Renal pelvis (tissue), 4 donors: ENCODE data around the gene PFDN2. TPM values are rescaled to one million over a fixed set of nuclear protein-coding genes. Genes with fewer than 3 reads are reported as not detected.
"Not testable (repeated sequence)": the region's sequence is repeated elsewhere in the genome, so short reads cannot be mapped to it uniquely, and the experiment has no call there.

Source experiments
- DNase-seq: peaks from one replicate; pipeline ENCODE4 v3.0.0-alpha.2; 2013
- polyA plus RNA-seq, 3 donors: library from polyadenylated mRNA; unstranded; fragments of 120-200 nt; gene quantifications; one replicate each; pipeline ENCODE4 v1.2.1, GENCODE V29; 2013; ENCODE audit not compliant: insufficient read length in 3 of 3

PFDN2 gene
- polyA plus RNA-seq, 3 donors, result 68.8 to 96.1 (median 69.5) TPM

DNA sequence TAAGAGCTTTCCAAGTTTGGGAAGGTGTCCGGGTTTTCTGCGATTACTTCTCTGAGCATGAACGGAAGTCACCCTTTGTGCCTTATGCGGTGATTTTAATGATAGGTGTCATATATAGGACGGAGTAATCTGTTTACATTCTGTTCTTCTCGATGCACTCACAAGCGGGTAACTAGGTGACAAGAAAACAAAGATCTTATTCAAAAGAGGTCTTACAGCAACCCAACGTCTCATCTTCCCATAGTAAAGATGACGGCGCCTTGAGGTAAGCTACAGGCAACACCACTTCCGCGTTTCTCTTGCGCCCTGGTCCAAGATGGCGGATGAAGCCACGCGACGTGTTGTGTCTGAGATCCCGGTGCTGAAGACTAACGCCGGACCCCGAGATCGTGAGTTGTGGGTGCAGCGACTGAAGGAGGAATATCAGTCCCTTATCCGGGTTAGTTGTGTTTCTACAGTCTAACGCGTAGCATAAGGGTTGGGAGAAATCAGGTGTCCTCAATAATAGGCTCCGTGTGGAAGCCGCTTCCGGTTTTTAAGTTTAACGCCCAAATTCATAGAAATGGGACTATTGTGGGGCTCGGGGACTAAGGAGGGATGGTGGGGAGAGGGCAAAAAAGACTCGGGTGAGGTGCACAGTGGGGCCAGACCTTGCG lies 36.0 kb upstream of the PFDN2 start, which contains the start of gene UFC1:
Gene UFC1, plus strand, starts transcription at position 297 of the 656 bp plus-strand sequence. Its CDS starts 20 bp downstream, at position 317.
- peak; percentile 90 for DNase-seq

DNA sequence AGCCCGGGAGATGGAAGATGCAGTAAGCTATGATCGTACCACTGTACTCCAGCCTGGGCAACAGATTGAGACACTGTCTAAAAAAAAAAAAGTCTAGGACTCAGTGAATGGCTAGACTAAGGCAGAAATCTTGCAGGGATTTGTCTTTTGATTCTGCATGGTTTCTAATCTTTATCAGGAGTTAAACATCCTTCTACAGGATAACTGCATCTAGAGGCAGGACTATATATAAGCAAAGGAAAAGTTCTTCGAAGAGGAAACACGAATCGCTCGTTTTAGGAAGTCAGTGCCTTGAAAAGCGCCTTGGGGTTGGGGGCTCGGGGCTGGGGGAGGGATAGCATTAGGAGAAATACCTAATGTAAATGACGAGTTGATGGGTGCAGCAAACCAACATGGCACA lies 35.3 kb upstream of the PFDN2 start:
- DNase-seq, result no peak

DNA sequence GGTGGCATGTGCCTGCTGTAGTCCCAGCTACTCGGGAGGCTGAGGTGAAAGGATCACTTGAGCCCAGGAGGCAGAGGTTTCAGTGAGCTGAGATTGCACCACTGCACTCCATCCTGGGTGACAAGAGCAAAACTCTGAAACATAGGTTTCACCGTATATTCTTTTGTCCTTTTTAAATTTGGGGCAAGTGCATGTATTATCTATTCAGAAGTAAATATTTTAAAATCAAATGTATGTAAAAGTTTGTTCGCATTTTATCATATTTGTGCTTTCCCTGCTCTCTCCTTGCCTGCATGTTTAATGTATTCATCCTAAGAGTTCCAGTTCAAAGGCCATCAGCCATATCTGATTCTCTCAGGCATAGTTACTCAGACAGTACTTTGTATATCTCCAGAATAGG lies 28.0 kb upstream of the PFDN2 start:
- DNase-seq, result no peak

DNA sequence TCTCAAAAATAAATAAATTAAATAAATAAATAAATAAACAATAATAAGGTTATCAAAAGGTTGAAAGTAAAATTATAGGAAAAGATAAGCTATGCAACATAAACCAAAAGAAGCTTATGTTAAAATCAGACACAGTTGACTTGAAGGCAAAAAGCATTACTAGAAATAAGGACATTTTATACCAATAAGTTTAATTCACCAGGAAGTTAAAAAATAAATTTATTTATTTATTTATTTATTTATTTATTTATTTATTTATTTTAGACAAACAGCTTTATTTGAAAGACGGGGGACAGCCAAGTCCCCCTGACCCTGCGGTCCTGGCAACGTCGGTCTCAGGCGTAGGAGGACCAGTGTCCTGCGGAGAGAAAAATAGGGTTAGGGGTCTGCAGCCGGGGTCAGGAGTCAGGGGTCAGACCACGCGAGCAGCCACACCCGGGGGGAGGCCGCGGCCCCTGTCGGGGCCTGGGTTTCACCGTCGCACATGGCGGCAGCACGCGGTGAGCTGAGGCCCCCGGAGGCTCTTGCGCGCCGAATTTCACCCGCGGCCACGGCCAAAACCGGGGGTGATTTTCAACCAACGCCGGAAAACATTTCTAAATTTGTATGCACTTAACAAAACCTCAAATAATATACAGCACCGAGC lies 23.0 kb upstream of the PFDN2 start:
- DNase-seq, result no peak

DNA sequence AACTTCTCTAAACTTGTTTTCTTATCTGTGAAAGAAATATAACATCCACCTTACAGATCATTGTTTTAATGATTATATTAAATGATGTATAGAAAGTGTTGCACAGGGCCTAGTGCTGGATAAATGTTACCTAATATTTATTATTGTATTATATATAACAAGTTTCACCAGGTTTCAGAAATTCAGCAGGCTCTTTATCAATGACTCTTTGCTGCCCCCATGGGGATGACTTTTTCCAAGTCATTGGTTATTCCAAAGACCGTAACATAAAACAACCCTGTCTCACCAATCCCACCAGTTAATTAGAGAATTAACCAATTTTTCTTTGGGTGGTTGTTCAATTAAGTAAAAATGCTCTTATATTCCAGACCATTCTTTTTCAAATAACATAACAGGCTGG lies 21.9 kb upstream of the PFDN2 start:
- peak; percentile 44 for DNase-seq

DNA sequence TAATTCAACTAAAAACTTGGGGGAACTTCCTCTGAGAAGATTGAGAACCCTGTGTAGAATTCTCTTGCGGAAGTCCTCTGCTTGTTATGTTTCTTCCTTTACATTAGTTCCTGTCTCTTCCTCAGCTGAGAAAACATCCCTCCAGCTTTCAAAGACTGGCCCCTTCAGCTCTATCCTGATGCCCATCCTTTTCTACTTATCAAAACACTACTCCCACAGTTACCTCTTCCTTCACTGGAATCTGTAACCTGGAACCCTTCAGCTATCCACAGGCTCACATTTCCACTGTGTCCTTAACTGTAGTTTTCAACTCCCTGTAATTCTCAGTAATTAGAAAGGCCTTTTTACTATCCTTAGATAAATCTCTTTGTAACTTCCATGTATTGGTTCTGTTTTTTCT lies 20.6 kb upstream of the PFDN2 start:
- peak; percentile 45 for DNase-seq

GRCh38 chr1:161137881-161138280 lies 20.0 kb upstream of the PFDN2 start:
- DNase-seq, result no peak

DNA sequence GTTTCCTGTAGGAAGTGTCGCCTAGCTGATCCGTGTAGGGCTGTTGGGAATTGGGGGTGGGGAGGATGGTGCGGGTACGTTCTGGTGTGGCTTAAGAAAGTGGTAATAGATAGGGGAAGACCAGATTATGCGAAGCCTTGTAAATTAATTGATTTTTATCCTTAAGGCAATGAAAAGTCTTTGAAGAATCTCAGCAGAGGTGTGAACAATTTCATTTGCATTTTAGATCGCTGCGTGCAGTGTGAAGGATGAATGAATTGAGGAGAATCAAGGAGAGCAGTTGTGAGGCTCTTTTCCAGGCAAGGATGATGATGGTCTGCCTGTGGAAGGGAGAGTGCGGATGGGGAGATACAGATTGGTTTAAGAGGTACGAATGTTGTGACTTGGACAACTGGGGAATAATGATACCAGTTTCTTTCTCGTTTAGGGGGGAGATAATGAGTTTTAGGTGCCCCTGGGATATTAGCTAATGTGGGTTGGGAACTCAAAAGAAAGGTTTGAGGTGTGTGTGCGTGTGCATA lies 15.4 kb upstream of the PFDN2 start:
- DNase-seq, result no peak

DNA sequence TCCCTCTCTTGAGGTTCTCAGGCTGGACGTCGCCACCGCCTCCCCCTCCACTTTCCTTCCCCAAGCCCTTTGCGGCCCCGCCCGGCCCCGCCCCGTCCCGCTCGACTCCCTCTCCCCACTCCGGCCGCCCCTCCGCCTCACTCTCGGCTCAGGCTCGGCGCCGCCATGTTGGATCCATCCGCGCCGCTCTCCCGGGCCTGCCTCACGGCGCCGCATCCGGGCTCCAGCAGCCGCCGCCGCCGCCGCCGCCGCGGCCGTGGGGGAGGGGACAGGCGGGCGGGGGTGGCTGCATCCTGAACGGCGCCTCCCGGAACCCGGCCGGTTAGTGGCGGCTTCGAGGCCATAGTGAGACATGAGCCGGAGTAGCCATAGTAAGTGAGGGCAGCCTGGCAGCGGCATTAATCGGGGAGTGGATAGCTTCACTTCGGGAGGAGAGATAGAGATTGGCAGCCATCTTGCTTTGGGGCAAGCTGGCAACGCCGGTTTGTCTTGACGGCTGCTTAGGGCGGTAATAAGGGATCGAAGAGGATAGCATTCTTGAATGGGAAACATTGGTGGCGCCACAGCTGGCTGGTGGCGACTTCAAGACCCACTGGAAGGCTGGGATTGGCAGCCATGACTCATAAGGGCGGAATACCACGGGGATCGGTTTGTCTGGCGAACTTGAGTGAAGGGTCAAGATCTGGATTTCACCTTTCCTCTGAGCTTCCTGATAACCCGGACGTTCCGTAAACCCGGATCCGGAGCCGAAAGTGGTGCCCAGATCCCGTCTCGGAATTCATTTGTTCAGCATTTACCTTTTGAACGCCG lies 14.8 kb upstream of the PFDN2 start, which contains the start of gene DEDD:
Gene DEDD, minus strand, starts transcription at position 258 of the 810 bp plus-strand sequence. CDS start 8,205 bp downstream, outside the sequence.
- peak; percentile 96 for DNase-seq

DNA sequence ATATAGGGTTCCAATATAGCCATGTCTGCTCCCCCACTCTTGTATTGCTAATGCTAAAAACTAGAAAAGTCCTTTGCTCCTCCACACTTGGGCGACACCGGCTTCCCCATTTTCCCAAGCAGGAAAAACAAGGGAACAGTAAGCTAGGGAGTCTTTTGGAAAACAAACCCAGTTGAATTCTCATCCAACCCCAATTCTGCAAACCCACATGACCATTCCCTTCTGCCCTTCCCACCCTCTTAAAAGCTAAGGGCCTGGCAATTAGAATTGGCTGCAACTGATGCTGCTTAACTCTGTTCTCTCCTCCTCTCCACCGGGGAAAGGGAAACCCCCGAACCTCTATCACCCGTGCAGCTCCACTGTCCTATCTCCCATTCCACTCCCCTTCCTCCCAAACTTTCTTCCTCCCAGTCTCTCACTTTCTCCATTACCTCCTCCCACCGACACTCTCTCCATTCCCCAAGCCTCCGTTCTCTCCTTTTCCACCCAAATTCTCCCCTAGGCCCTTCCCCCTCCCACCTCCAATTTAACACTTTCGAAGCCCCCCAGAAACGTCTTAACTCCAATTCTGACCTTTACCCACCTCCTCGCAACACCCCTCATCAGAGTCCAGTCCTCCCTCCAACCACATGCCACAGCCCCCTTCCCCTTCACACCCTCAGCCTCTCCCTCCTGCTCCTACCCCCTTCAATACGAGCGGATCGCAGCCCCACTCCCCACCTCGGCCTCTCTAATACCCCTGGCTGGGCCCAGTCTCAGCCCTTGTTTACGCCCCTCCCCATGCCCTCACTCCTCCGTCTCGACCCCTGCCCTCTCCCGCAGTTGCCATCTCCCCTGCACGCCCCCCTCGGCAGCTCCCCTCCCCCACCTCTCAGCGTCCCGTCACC lies 13.9 kb upstream of the PFDN2 start:
- peak; percentile 14 for DNase-seq

DNA sequence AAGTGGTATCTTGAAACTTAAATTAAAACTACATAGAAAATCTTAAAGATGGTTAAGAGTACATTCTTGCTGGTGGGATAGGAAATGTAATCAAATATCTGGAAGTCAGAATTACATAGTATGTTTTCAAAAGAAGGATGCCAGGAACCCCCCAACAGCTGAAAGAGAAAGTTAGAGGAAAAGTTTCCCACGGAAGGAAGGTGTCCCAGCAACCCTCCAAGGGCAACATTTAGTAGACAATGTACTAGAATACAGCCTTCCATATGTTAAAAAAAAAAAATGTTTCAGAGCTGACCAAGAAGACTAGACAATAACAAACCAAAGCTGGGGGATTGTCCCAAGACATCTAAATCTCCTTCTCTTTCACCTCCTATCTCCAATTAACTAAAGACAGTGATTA lies 12.4 kb upstream of the PFDN2 start:
- no peak for DNase-seq

- DNase-seq, result no peak
These were observed 11.0 kb upstream of the PFDN2 start for GRCh38 chr1:161128591-161129420.

DNA sequence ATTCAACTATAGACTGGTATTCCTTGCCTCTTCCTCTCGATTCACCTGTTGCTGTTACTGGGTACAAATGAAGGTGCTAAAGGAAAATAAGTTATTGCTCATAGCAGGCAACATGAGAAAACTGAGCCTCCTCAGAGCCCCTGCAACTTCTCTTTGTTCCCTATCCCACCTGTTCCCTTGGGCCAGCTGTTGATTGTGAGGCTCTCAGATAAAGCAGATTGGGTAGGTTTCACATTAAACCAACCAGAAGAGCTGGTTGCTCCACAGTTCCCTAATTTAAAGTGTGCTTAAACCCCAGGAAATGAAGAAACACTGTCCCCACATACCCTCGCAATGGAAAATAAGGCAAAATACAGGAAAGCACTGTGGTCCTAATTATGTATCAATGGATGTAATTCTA lies 9.8 kb upstream of the PFDN2 start:
- DNase-seq, result no peak

DNA sequence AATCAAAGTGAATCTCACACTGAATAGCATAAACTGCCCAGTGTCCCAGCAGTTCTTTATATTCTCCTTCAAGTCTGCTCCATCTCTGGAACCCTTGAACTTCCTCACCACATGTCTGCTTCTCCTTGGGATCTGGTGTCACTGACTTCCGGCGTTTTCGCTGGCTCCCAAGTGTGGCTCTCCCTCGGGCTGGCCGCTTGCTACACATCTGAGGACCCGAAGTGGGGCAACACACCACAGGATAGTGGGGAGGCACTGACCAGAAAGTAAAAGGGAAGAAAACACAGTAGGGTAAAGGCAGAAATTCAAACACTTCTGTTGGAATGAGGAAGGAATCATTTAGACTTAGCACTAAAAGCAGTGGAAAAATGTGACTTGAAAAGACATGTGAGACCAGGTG lies 5.1 kb upstream of the PFDN2 start:
- DNase-seq, result no peak

GRCh38 chr1:161121834-161122233 lies 4.0 kb upstream of the PFDN2 start:
- DNase-seq, result no peak

DNA sequence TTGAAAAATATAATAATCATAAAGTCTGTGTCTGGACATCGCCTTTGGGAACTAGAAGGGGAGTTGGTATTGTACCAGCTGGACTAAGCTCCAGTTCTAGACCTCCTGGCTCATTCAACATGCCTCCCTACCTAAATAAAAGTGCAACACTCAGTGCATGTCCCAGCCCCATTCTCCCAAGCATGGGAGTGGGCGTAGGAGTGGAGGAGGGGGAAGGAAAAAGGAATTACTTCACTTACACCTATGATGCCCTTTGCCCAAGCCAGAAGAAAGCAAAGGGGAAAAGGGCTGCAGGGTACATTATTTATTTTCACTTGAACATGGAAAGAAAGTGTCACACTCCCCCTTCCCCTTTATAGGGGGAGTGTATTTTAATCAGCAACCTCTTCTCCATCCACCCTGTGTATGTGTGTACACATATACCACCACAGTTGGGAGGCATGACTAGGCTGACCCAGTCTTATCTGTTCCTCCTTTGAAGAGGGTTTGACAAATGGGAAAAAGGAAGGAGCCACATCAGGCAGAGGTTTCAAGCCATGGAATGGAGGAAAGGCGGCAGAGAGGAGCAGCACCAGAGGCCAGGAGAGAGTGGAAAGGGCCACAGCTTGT lies 3.3 kb upstream of the PFDN2 start:
- DNase-seq, result no peak

GRCh38 chr1:161119092-161119903 lies 1.5 kb upstream of the PFDN2 start:
- peak; percentile 45 for DNase-seq

GRCh38 chr1:161115961-161116360 lies 1.9 kb downstream of the PFDN2 start:
- not testable (repeated sequence) for DNase-seq

DNA sequence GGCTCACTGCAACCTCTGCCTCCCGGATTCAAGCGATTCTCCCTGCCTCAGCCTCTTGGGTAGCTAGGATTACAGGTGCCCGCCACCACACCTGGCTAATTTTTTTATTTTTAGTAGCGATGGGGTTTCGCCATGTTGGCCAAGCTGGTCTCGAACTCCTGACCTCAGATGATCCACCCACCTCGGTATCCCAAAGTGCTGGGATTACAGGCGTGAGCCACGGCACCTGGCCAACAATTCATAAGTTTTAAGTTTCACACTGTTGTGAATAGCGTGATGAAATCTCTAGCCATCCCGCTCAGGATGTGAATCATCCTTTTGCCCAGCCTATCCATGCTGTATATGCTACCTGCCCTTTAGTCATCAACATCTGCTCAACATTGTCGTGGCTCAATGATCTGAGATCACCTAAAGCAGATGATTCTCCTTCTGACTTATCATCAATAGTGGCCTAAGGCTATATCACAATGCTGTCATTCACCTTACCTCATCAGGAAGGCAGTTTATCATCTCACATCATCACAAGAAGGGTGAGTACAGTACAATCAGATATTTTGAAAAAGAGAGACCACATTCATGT lies 2.6 kb downstream of the PFDN2 start:
- no peak for DNase-seq
